Caco-2 (cell line): Measurements from ENCODE around the gene VDR. TPM values are rescaled to one million over a fixed set of nuclear protein-coding genes. Genes with fewer than 3 reads are reported as not detected.
"Not testable (repeated sequence)": the region's sequence is repeated elsewhere in the genome, so short reads cannot be mapped to it uniquely, and the experiment has no call there.

Experiments
- BruUV-seq: library from RNA; stranded (reverse); fragments of 400-500 nt; replicated peaks from 2 replicates; lab custom pipeline; 2021; lab: Mats Ljungman, UMichigan
- CTCF ChIA-PET: fragments of 300-600 bp; sonication (Branson Sonifier 250); formaldehyde crosslinking; loops from one replicate; lab custom pipeline; 2022; ENCODE audit warnings: antibody characterized with exemption; lab: Charles Lee
- POLR2A ChIA-PET: fragments of 300-600 bp; sonication (Branson Sonifier 250); formaldehyde crosslinking; loops from one replicate; lab custom pipeline; 2022; ENCODE audit warnings: antibody characterized with exemption; lab: Charles Lee
- DNase-seq, 2 experiments: peaks; one replicate each; pipeline versions ENCODE4 v3.0.0 to v3.0.0-alpha.2; 2020 to 2022
- H3K27me3 ChIP-seq: replicated peaks from 2 replicates; pipeline ENCODE4 v1.6.0; 2011; ENCODE audit warnings: low read length; ENCODE audit not compliant: control insufficient read depth, insufficient read depth
- H3K36me3 ChIP-seq: 2 replicates; pipeline ENCODE4 v1.5.1; 2011; ENCODE audit warnings: low read length; ENCODE audit not compliant: control insufficient read depth, insufficient read depth
- H3K4me1 ChIP-seq: fragments of 250-450 bp; sonication (Bioruptor Pico); 2 replicates; pipeline ENCODE4 v1.5.1; 2020; ENCODE audit warnings: mild to moderate bottlenecking
- H3K4me3 ChIP-seq: 2 replicates; pipeline ENCODE4 v1.5.1; 2011; ENCODE audit warnings: low read depth, mild to moderate bottlenecking, control low read depth, low read length
- H3K9me3 ChIP-seq: fragments of 250-450 bp; sonication (Bioruptor Pico); 2 replicates; pipeline ENCODE4 v1.5.1; 2020; ENCODE audit warnings: mild to moderate bottlenecking, moderate library complexity
- H3K27ac Mint-ChIP-seq: one replicate; pipeline ENCODE4 v1.8.0; 2022; ENCODE audit warnings: mixed read lengths; ENCODE audit not compliant: unreplicated experiment
- H3K27me3 Mint-ChIP-seq: one replicate; pipeline ENCODE4 v1.8.0; 2022; ENCODE audit warnings: mixed read lengths; ENCODE audit not compliant: insufficient read depth, unreplicated experiment
- H3K36me3 Mint-ChIP-seq: one replicate; pipeline ENCODE4 v1.8.0; 2022; ENCODE audit warnings: mild to moderate bottlenecking, mixed read lengths; ENCODE audit not compliant: insufficient read depth, unreplicated experiment
- H3K4me1 Mint-ChIP-seq: one replicate; pipeline ENCODE4 v1.8.0; 2022; ENCODE audit warnings: low read depth, mixed read lengths; ENCODE audit not compliant: unreplicated experiment
- H3K4me3 Mint-ChIP-seq: one replicate; pipeline ENCODE4 v1.8.0; 2022; ENCODE audit warnings: mild to moderate bottlenecking, moderate library complexity, mixed read lengths; ENCODE audit not compliant: unreplicated experiment
- H3K9me3 Mint-ChIP-seq: one replicate; pipeline ENCODE4 v1.8.0; 2022; ENCODE audit warnings: mixed read lengths; ENCODE audit not compliant: unreplicated experiment
- intact Hi-C: fragments of 100-400 bp; cut with micrococcal nuclease; formaldehyde crosslinking; loops from one replicate; pipeline ENCODE4 v1.10.0; 2022; ENCODE audit not compliant: unreplicated experiment
- total RNA-seq: library from RNA; stranded (reverse); gene quantifications from 2 replicates; pipeline ENCODE4 v1.2.3, GENCODE V29; 2022
- TF ChIP-seq, protein P1 (sequence below), 2 experiments: fragments of 200-600 bp in 1 of 2; IDR thresholded peaks; 1 replicate in 1 of 2; 2 replicates in 1 of 2; pipeline versions ENCODE4 v1.5.1 to v1.8.0; 2011 to 2022; ENCODE audit warnings: antibody characterized with exemption in 1 of 2, control low read depth in 1 of 2, inconsistent platforms in 1 of 2, low read depth in 1 of 2, low read length in 1 of 2, mild to moderate bottlenecking in 1 of 2, moderate library complexity in 1 of 2; ENCODE audit not compliant: insufficient read depth in 1 of 2, severe bottlenecking in 1 of 2, unreplicated experiment in 1 of 2

The VDR gene
- total RNA-seq, 1 experiment from 2014 or later, result 15.4 TPM

DNA sequence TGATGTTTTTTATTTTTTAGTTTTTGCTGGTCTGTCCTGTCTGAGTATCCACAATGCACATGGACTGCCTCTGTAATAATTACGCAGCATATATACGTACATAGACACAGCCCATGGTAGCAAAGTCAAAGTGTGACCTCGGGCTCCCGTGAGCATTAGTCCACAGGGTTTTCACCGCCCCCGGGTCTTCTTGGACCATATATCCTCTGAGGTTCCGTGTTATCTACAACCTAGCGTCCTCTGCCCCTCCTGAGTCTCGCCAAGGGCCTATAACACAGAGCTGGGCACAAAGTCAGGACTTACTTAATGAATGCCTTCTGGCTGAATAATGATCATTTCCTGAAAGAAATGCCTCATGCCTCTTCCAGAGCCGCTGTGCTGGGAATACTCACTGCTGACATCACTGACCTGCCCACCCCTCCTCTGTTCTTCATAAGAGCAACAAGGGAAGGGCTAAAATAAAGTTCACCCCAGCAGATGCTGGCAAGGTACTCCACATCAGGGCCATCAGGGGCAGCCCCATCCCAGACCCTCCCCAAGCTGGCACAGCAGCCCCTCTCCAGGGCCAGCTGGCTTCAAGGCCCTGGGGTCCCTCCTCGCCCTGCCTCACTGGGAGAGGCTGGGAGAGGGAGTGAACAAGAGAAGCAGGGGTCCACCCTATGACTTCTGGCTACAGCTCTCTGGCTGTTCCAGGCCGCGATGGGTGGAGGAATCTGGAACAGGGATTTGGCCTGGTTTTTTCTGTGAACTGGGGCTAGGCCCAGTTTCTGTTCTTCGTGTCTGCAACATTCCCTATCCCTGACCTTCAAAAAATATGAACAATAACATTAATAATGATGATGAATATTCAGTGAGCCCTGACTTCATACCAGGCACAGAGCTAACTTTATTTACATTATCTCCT lies 93.0 kb downstream of the VDR start:
- ChIA-PET CTCF (interaction anchor here (1.2 kb wide), 1 partner anchor 10 kb away, joined by 3 read pairs; no protein-coding TSS in a partner anchor), POLR2A (no interaction called here)
- TF ChIP-seq, protein P1, sequence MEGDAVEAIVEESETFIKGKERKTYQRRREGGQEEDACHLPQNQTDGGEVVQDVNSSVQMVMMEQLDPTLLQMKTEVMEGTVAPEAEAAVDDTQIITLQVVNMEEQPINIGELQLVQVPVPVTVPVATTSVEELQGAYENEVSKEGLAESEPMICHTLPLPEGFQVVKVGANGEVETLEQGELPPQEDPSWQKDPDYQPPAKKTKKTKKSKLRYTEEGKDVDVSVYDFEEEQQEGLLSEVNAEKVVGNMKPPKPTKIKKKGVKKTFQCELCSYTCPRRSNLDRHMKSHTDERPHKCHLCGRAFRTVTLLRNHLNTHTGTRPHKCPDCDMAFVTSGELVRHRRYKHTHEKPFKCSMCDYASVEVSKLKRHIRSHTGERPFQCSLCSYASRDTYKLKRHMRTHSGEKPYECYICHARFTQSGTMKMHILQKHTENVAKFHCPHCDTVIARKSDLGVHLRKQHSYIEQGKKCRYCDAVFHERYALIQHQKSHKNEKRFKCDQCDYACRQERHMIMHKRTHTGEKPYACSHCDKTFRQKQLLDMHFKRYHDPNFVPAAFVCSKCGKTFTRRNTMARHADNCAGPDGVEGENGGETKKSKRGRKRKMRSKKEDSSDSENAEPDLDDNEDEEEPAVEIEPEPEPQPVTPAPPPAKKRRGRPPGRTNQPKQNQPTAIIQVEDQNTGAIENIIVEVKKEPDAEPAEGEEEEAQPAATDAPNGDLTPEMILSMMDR (IDR thresholded peaks at IDR 0.05; ENCODE audit: insufficient read depth in 1 of 2, low read depth in 1 of 2, low read length in 1 of 2, severe bottlenecking in 1 of 2, unreplicated experiment in 1 of 2), result no peak
- Mint-ChIP-seq H3K27me3 (no peaks in the 10 kb centered on the region), H3K9me3 (no peaks in the 10 kb centered on the region), H3K4me1 (peaks cover 9% of the 10 kb centered on the region), H3K36me3 (no peaks in the 10 kb centered on the region), H3K27ac (no peak overlapping the region), H3K4me3 (no peak overlapping the region)
- Histone ChIP-seq H3K4me1 (peaks cover 18% of the 10 kb centered on the region), H3K9me3 (no peaks in the 10 kb centered on the region), H3K36me3 (no peaks in the 10 kb centered on the region; the same call in 1 of the 2 replicates), H3K4me3 (no peak overlapping the region), H3K27me3 (no peaks in the 10 kb centered on the region)
- intact Hi-C loops, result no loop called here
- no TSS peak for BruUV-seq
- DNase-seq, result no peak

DNA sequence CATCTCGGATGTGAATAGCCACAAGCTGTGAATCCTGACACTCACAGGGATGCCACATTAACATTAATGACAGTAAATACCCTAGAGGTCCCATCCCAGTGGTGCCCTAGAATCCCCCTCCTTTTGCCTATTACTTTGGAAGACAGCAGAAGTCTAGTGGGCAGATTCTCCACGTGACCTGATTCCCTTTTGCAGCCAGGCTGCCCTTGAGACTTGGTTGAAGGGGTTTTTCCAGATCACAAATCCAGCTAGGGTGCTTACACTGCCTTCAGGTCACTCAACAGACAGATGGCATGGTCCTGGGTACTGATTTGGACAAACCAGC lies 93.8 kb downstream of the VDR start:
- Mint-ChIP-seq H3K4me1 (peaks cover 9% of the 10 kb centered on the region), H3K4me3 (no peak overlapping the region), H3K36me3 (no peaks in the 10 kb centered on the region), H3K9me3 (no peaks in the 10 kb centered on the region), H3K27me3 (no peaks in the 10 kb centered on the region), H3K27ac (no peak overlapping the region)
- peaks cover 18% of the 10 kb centered on the region for H3K4me1 ChIP-seq
- no peaks in the 10 kb centered on the region; the same call in 1 of the 2 replicates for H3K36me3 ChIP-seq
- no peak overlapping the region for H3K4me3 ChIP-seq
- H3K9me3 ChIP-seq, result no peaks in the 10 kb centered on the region
- TF ChIP-seq, protein P1 (IDR thresholded peaks at IDR 0.05; ENCODE audit: insufficient read depth in 1 of 2, low read depth in 1 of 2, low read length in 1 of 2, severe bottlenecking in 1 of 2, unreplicated experiment in 1 of 2), result no peak
- CTCF ChIA-PET, result interaction anchor here (0.9 to 1.2 kb wide), 2 partner anchors 9 to 94 kb away, joined by 3 read pairs; no protein-coding TSS in a partner anchor
- H3K27me3 ChIP-seq, result no peaks in the 10 kb centered on the region
- DNase-seq, result no peak
- POLR2A ChIA-PET, result no interaction called here
- intact Hi-C loops, result no loop called here
- no TSS peak for BruUV-seq

DNA sequence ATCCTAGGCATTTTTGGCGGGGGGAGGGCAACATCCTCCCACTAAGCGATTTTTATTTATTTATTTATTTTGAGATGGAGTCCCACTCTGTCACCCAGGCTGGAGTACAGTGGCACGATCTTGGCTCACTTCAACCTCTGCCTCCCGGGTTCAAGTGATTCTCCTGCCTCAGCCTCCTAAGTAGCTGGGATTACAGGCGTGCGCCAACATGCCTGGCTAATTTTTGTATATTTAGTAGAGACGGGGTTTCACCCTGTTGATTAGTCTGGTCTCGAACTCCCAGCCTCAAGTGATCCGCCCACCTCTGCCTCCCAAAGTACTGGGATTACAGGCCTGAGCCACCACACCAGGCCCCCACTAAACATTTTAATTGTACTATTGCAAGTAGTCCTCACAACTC lies 95.3 kb downstream of the VDR start:
- POLR2A ChIA-PET, H3K4me3 Mint-ChIP-seq, H3K4me1 Mint-ChIP-seq, intact Hi-C loops, H3K36me3 Mint-ChIP-seq, H3K4me3 ChIP-seq, H3K9me3 Mint-ChIP-seq, CTCF ChIA-PET, DNase-seq, H3K27me3 Mint-ChIP-seq, H3K27me3 ChIP-seq, H3K36me3 ChIP-seq, BruUV-seq, H3K9me3 ChIP-seq, H3K27ac Mint-ChIP-seq: not testable (repeated sequence)
- H3K4me1 ChIP-seq, result peaks cover 18% of the 10 kb centered on the region
